GM21515 (cell line): ENCODE measurements around the gene HELB.

ENCODE experiments used
- ATAC-seq: cut with Tn5 transposase; IDR thresholded peaks from one replicate; pipeline ENCODE4 v1.9.1; 2021; ENCODE audit not compliant: unreplicated experiment

HELB gene

GRCh38 chr12:66302827-66303169 lies 505 bp downstream of the HELB start:
- no peak for ATAC-seq

DNA sequence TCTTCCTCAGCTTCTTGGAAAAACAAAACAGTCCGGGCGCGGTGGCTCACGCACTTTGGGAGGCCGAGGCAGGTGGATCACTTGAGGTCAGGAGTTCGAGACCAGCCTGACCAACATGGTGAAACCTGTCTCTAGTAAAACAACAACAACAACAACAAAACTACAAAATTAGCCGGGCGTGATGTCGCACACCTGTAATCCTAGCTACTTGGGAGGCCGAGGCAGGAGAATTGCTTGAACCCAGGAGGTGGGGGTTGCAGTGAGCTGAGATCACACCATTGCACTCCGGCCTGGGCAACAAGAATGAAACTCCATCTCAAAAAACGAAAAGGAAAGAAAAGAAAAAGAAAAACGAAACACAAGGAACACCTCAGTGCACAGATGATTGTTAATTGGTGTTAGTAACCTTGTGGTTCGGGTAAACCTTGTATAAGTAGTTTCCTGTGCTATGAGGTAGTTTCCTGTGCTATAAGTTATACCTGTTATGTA lies 1.1 kb downstream of the HELB start:
- ATAC-seq = peak; percentile 40

- ATAC-seq = no peak
These were observed 2.1 kb downstream of the HELB start for GRCh38 chr12:66304296-66304900.

GRCh38 chr12:66309606-66310005 lies 7.3 kb downstream of the HELB start:
- ATAC-seq = no peak

GRCh38 chr12:66312189-66312588 lies 9.9 kb downstream of the HELB start:
- no peak for ATAC-seq

- no peak for ATAC-seq
These were observed 12.0 kb downstream of the HELB start for GRCh38 chr12:66314278-66314677.

DNA sequence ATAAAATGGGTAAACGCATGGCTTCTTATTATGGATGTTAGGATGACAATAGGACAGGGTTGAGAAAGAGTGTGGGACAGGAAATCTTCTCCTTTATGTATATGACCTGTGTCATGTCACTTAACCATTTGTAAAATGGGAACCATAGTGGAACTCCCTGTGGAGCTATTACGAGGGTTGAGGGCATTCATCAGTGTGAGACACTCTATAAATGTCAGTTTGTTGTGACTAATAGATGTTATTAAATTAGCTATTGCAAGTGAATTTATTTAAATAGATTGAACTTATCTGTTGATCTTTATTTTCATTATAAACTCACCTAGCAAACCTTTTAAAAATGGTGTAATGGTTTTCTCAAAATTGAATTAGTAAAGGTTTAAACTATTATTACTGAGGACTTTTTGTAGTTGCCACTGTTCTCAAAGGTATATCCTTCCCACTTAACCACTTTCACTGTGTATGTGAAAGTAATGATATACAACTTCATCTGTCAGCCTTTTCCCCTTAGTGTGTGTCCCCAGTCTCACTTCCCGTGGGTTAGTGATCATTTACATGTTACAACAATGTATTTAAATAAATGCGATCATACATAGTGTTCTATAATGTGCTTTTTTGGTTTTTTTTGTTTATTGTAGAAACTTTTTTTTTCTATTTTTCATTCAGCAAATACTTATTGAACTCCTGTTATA lies 17.1 kb downstream of the HELB start:
- ATAC-seq = no peak

- no peak for ATAC-seq
These were observed 18.7 kb downstream of the HELB start for GRCh38 chr12:66320996-66321395.

- ATAC-seq = no peak
These were observed 19.1 kb downstream of the HELB start for GRCh38 chr12:66321435-66321834.

- ATAC-seq = no peak
These were observed 20.7 kb downstream of the HELB start for GRCh38 chr12:66323017-66323416.

DNA sequence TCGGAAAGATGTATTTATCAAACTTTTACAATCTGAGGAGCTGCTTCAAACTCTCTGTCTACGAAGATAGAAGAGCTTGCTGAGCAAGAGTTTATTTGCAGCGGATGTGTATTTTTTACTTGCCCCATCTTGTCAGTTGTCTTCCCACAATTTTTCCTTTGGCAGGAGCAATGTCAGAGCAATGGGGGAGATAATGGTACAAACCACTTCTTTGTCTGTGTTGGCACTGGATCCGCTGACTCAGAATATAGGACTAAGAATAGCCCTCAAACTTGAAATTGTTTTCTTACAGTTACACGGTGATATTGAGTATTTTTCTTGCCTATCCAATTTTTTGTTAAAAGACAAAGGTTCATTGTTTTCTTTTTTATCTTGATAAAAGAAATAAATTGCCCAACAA lies 27.6 kb downstream of the HELB start:
- ATAC-seq = no peak

GRCh38 chr12:66331016-66331415 lies 28.7 kb downstream of the HELB start:
- ATAC-seq = no peak

- ATAC-seq = no peak
These were observed 29.5 kb downstream of the HELB start for GRCh38 chr12:66331814-66332213.

- no peak for ATAC-seq
These were observed 33.5 kb downstream of the HELB start for GRCh38 chr12:66335746-66336145.

DNA sequence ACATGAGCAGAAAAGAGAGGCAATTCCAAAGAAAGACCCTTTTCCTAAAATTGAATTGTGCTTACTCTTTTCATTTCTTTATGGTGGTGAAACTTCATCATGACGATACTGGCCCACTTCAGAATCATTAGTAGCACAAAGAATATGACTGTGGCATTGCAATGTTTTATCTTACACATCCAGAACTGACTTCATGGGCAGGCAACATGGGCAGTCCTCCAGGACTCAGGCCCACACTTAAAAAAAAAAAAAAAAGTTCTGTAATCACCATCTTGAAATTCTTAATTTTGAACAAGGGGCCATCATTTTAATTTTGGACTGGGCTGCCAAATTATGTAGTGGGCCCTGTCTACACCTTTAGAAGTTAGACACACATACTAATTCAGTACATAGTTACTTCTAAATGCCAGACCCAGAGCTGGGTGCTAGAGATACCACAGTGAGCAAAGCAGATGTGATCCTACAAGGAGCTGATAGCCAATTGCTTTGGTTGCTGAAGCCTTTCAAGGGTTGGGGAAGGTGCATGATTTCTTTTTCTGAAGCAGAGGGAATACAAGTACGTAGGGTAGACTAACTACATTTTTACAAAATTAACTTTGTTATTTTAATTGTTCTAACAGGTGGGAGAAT lies 35.2 kb downstream of the HELB start:
- ATAC-seq = no peak

- no peak for ATAC-seq
These were observed 37.8 kb downstream of the HELB start for GRCh38 chr12:66340131-66340530.

- ATAC-seq = no peak
These were observed 38.8 kb downstream of the HELB start for GRCh38 chr12:66341126-66341525.

DNA sequence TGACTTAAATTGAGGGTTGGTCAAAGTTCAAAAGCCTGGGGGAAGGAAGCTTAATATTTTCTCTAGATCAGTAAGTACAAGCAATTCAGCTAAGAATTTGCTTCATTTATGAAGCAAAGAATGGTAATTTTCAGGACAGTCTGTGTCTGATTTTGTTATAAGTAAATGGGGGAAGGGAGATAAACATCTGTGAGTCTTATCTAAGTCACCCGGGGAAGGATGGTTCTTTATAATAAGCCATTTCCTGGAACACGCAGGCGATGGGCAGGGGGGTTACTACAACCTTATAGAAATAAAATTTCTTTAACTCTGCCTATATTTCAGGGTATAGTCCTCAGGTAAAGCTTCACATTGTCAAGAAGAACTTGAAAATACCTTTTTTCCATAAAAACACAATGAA lies 42.9 kb downstream of the HELB start:
- no peak for ATAC-seq

DNA sequence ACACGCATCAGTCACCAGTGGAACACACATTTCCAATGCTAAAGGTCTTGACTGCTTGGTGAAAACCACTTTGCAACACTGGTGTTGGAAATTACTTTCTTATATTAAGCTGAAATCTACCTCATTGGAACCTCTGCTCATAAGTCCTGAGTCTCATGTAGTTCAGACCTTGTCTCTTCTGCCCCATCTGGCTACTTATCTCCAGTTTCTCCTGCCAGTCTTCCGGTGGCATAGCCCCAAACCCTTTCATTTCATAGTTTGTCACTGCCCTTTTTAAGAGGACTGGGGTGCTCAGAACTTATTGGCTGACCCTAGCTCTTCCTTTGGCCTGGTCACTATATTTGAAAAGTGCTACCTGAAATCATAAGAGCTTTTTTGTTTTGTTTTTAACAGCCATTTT lies 43.7 kb downstream of the HELB start:
- ATAC-seq = no peak

- ATAC-seq = no peak
These were observed 49.0 kb downstream of the HELB start for GRCh38 chr12:66351301-66351700.

DNA sequence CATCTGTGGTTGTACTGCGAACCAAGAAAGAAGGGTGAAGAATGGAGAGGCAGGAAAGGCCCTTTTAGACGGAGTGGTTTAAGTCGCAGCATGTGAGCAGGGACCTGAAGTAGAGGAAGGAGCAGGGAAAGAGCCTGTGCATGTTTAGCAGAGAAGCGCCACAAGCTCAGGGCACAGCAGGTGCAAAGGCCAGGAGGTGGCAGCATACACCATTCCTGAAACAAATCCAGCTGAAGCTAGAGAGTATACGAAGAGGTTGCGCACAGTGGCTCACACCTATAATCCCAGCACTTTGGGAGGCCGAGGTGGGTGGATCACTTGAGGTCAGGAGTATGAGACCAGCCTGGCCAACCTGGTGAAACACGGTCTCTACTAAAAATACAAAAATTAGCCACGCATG lies 49.9 kb downstream of the HELB start:
- ATAC-seq = no peak

DNA sequence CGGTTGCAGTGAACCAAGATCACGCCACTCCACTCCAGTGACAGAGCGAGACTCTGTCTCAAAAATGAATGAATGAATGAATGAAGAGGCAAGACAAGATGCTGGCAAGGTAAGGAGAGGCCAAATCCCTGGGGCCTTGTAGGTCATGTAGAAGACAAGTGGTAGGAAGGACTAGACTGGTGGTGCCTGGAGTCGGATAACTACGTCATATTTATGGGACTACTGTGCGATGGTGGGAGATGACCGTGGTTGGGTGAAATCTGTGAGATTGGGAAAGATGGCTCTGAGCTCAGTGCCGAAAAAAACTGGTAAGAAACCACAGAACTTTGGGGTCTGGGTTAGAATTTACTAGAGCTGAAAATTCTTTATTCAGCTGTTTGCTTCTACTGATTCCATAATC lies 50.6 kb downstream of the HELB start:
- ATAC-seq = no peak

DNA sequence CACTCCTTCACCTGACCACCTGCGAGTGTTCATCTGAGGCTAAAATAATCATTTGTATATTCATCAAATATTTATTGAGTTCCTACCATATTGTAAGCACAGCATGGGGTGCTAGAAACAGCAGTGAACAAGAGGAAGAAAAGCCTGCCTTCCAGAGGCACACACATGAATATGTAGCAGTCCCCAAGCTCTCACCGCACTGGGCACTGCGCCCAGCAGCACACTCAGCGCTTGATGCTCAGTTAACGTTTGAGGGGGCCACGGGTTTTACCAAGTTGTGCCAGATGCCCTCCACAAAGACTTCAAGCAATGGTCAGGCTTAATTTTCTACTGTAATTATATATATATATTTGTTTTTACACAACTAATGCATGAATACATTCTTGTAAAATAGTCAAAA lies 52.0 kb downstream of the HELB start:
- ATAC-seq = no peak
